ENCODE results near the gene ATP6V1C2. TPM values are rescaled to one million over a fixed set of nuclear protein-coding genes. Genes with fewer than 3 reads are reported as not detected.

Gene ATP6V1C2, protein sequence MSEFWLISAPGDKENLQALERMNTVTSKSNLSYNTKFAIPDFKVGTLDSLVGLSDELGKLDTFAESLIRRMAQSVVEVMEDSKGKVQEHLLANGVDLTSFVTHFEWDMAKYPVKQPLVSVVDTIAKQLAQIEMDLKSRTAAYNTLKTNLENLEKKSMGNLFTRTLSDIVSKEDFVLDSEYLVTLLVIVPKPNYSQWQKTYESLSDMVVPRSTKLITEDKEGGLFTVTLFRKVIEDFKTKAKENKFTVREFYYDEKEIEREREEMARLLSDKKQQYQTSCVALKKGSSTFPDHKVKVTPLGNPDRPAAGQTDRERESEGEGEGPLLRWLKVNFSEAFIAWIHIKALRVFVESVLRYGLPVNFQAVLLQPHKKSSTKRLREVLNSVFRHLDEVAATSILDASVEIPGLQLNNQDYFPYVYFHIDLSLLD
- total RNA-seq (not detected), total RNA-seq (0 to 0.48 (median 0.05) reads per million in 172 experiments)
- 1.0 TPM for polyA plus RNA-seq (2013, experiment 1 of 2)
- polyA plus RNA-seq (2013, experiment 2 of 2) = 0.82 TPM

DNA sequence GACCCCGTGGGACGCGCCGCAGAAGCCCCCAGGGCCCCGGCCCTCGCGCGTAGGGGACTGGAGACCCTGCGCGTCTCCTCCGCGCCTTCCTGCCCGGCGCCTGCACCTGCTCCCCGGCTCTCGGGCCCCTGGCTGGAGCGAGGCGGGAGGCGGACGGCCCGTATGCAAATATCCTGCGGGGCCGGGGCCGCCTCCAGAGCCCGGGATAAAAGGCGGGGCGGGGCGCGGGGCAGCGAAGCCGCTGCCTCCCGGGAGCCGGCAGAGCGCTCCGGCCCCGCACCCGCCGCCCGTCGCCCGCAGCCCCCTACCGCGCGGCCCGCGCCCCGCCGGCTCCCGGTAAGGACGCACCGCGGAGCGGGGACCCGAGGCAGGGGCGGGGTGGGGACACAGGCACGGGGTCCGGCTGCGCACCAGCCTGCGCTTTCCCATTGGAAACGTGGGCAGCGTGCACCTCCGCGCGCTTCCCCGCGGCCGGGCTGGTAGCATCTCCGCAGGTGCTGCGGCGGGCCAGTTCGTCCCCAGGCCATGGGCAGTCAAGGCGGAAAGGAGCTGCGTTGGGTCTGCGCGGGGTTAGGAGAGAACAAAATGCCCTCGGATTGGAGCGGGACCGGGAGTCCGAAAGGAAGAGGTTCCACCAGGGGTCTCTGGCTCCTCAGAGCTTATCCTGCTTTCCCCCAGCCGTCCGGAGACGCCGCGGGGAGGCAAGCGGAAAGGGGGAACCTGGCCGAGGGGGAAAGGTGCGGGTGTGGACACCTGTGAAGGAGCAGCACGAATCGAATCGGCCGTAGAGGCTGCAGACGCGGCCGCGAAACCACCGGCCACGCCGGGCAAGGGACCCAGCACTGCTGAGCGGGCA is at the start of gene ATP6V1C2:
Gene ATP6V1C2 (plus strand): TSS at position 235 of the 856 bp plus-strand sequence. CDS start 1,220 bp downstream, outside the sequence.
- POLR2A ChIA-PET = no interaction called here
- Histone ChIP-seq H3K4me1 (ENCODE audit: insufficient read depth, low read length) (peaks cover 15% of the 10 kb centered on the region), H3K27ac (ENCODE audit: low read depth in 1 of 2, low read length in 2 of 2) (no peak within 1 kb of the TSS), H3K9me3 (ENCODE audit: control insufficient read depth in 1 of 2, insufficient read depth in 1 of 2, low read length in 2 of 2) (peaks cover 0 to 4% of the 10 kb centered on the region in 2 experiments), H3K4me3 (ENCODE audit: low read length) (peak within 1 kb of the TSS; percentile 31), H3K27me3 (ENCODE audit: control insufficient read depth in 1 of 2, insufficient read depth in 2 of 2, low read length in 2 of 2) (peaks cover 39 to 56% of the 10 kb centered on the region in 2 experiments), H3K36me3 (ENCODE audit: insufficient read depth, low read length) (no peaks in the 10 kb centered on the region)
- peaks cover 3% of the 10 kb centered on the region for H3K4me1 Mint-ChIP-seq (ENCODE audit: low read depth)
- no peaks in the 10 kb centered on the region for H3K9me3 Mint-ChIP-seq
- ATAC-seq (ENCODE audit: poor library complexity) (no peak), DNase-seq (no peak)
- CTCF ChIA-PET = no interaction called here
- H3K4me3 Mint-ChIP-seq = peak within 1 kb of the TSS; percentile 20
- no peaks in the 10 kb centered on the region for H3K36me3 Mint-ChIP-seq (ENCODE audit: low read depth)
- TF ChIP-seq, protein P1, sequence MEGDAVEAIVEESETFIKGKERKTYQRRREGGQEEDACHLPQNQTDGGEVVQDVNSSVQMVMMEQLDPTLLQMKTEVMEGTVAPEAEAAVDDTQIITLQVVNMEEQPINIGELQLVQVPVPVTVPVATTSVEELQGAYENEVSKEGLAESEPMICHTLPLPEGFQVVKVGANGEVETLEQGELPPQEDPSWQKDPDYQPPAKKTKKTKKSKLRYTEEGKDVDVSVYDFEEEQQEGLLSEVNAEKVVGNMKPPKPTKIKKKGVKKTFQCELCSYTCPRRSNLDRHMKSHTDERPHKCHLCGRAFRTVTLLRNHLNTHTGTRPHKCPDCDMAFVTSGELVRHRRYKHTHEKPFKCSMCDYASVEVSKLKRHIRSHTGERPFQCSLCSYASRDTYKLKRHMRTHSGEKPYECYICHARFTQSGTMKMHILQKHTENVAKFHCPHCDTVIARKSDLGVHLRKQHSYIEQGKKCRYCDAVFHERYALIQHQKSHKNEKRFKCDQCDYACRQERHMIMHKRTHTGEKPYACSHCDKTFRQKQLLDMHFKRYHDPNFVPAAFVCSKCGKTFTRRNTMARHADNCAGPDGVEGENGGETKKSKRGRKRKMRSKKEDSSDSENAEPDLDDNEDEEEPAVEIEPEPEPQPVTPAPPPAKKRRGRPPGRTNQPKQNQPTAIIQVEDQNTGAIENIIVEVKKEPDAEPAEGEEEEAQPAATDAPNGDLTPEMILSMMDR (IDR thresholded peaks at IDR 0.05) = no peak
- intact Hi-C loops (cut with DNase I, micrococcal nuclease) = no loop called here
- H3K27me3 Mint-ChIP-seq = peaks cover 52% of the 10 kb centered on the region
- no peak within 1 kb of the TSS for H3K27ac Mint-ChIP-seq

DNA sequence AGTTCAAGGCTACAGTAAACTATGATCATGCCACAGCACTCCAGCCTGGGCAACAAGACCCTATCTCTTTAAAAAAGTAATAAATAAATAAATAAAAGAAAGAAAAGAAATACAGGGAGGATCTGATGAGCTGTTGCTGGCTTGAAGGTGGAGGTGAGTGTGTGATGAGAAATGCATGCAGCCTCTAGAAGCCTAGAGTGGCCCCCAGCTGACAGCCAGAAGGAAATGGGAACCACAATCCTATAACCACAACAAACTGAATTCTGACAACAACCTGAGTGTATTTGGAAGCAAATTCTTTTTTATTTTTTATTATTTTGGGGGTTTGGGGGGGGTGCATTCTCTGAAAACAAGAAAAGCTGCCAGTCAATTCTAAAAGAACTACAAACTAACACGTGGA is 46.3 kb upstream of the ATP6V1C2 start:
- peaks cover 68% of the 10 kb centered on the region for H3K36me3 Mint-ChIP-seq (ENCODE audit: low read depth)
- peak in 1 of 14 experiments; percentile 7 for DNase-seq
- peaks cover 7% of the 10 kb centered on the region for H3K4me1 ChIP-seq (ENCODE audit: insufficient read depth, low read length)
- ATAC-seq (ENCODE audit: poor library complexity) = no peak
- peaks cover 38% of the 10 kb centered on the region for H3K36me3 ChIP-seq (ENCODE audit: insufficient read depth, low read length)
- intact Hi-C loops (cut with DNase I, micrococcal nuclease) = no loop called here
- H3K27ac ChIP-seq (ENCODE audit: low read depth in 1 of 2, low read length in 2 of 2) = no peak overlapping the region
- H3K27me3 ChIP-seq (ENCODE audit: control insufficient read depth in 1 of 2, insufficient read depth in 2 of 2, low read length in 2 of 2) = no peaks in the 10 kb centered on the region
- H3K9me3 Mint-ChIP-seq = no peaks in the 10 kb centered on the region
- peaks cover 22% of the 10 kb centered on the region for H3K4me1 Mint-ChIP-seq (ENCODE audit: low read depth)
- POLR2A ChIA-PET = interaction anchor here (1.4 kb wide), 1 partner anchor 14 kb away, joined by 3 read pairs; the partner anchor contains the start of gene NOL10
- H3K9me3 ChIP-seq (ENCODE audit: control insufficient read depth in 1 of 2, insufficient read depth in 1 of 2, low read length in 2 of 2) = no peaks in the 10 kb centered on the region
- no peak overlapping the region for H3K4me3 ChIP-seq (ENCODE audit: low read length)
- TF ChIP-seq, protein P1 (IDR thresholded peaks at IDR 0.05) = no peak
- no peaks in the 10 kb centered on the region for H3K27me3 Mint-ChIP-seq
- H3K4me3 Mint-ChIP-seq = no peak overlapping the region
- CTCF ChIA-PET = no interaction called here
- no peak overlapping the region for H3K27ac Mint-ChIP-seq

DNA sequence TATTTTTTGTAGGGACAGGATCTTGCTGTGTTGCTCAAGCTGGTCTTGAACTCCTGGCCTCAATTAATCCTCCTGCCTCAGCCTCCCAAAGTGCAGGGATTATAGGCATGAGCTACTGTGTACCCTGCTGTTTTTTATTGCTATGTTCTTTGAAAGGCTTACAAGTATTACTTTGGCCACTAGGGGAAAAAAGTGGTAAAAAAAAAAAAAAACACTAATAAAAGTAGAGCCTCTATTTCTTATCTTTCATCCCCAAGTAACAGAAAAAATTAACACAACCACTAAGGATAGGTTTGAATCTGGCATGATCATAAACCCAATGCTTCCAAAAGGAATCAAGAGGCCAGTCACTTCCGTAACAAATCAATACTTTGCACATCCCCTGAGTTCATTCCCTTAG is 43.2 kb upstream of the ATP6V1C2 start:
- POLR2A ChIA-PET = no interaction called here
- ATAC-seq (ENCODE audit: poor library complexity) = no peak
- peaks cover 66% of the 10 kb centered on the region for H3K36me3 Mint-ChIP-seq (ENCODE audit: low read depth)

More for the DNA sequence above, 43.2 kb upstream of the ATP6V1C2 start:
- DNase-seq = no peak
- CTCF ChIA-PET = no interaction called here
- Mint-ChIP-seq H3K4me3 (no peak overlapping the region), H3K27ac (no peak overlapping the region), H3K27me3 (no peaks in the 10 kb centered on the region), H3K4me1 (ENCODE audit: low read depth) (peaks cover 22% of the 10 kb centered on the region), H3K9me3 (no peaks in the 10 kb centered on the region)
- H3K9me3 ChIP-seq (ENCODE audit: control insufficient read depth in 1 of 2, insufficient read depth in 1 of 2, low read length in 2 of 2) = no peaks in the 10 kb centered on the region
- no peak overlapping the region for H3K27ac ChIP-seq (ENCODE audit: low read depth in 1 of 2, low read length in 2 of 2)
- peaks cover 7% of the 10 kb centered on the region for H3K4me1 ChIP-seq (ENCODE audit: insufficient read depth, low read length)
- intact Hi-C loops (cut with DNase I, micrococcal nuclease) = no loop called here
- TF ChIP-seq, protein P1 (IDR thresholded peaks at IDR 0.05) = peak; percentile 28
- no peaks in the 10 kb centered on the region for H3K27me3 ChIP-seq (ENCODE audit: control insufficient read depth in 1 of 2, insufficient read depth in 2 of 2, low read length in 2 of 2)
- peaks cover 43% of the 10 kb centered on the region for H3K36me3 ChIP-seq (ENCODE audit: insufficient read depth, low read length)
- no peak overlapping the region for H3K4me3 ChIP-seq (ENCODE audit: low read length)
